PFSK-1 (cell line): ENCODE results near the gene VSIG8.

ENCODE experiments used
- POLR2AphosphoS5 ChIP-seq: IDR thresholded peaks from 2 replicates; pipeline ENCODE4 v1.6.1; 2012; ENCODE audit warnings: low read depth, mild to moderate bottlenecking, control low read depth, low read length, moderate library complexity
- REST ChIP-seq, 2 experiments: IDR thresholded peaks; 2 replicates each; pipeline versions ENCODE4 v1.6.1 to v1.8.0; 2011 to 2012; ENCODE audit warnings: low read depth in 2 of 2, low read length in 2 of 2, control low read depth in 1 of 2, inconsistent platforms in 1 of 2, mild to moderate bottlenecking in 1 of 2, moderate library complexity in 1 of 2; ENCODE audit not compliant: insufficient read depth in 1 of 2
- SIN3A ChIP-seq: IDR thresholded peaks from 2 replicates; pipeline ENCODE4 v1.6.1; 2012; ENCODE audit warnings: mild to moderate bottlenecking, low read length, moderate library complexity, borderline replicate concordance; ENCODE audit not compliant: insufficient read depth
- TAF1 ChIP-seq: IDR thresholded peaks from 2 replicates; pipeline ENCODE4 v1.6.1; 2012; ENCODE audit warnings: low read length, control low read depth, borderline replicate concordance; ENCODE audit not compliant: insufficient read depth

- no peak for TF ChIP-seq POLR2AphosphoS5
- no peak for TF ChIP-seq SIN3A
- TF ChIP-seq REST (IDR thresholded peaks at IDR 0.05; ENCODE audit: insufficient read depth in 1 of 2, low read depth in 2 of 2, low read length in 2 of 2): no peak
- TF ChIP-seq TAF1: no peak
Observed at GRCh38 chr1:159895836-159896545, 33.5 kb upstream of the VSIG8 start.
